Activated CD4-positive, alpha-beta T cell treated with anti-CD3 and anti-CD28 coated beads, Interleukin-2, amount 50 U/mL, for 24 hours (primary cell): ENCODE measurements around the gene GNG12.

Source experiments
- DNase-seq, 2 donors: peaks; one replicate each; pipeline ENCODE4 v3.0.0-alpha.2; 2020; ENCODE audit warnings: low read depth in 1 of 2, low spot score in 1 of 2

The GNG12 gene

DNA sequence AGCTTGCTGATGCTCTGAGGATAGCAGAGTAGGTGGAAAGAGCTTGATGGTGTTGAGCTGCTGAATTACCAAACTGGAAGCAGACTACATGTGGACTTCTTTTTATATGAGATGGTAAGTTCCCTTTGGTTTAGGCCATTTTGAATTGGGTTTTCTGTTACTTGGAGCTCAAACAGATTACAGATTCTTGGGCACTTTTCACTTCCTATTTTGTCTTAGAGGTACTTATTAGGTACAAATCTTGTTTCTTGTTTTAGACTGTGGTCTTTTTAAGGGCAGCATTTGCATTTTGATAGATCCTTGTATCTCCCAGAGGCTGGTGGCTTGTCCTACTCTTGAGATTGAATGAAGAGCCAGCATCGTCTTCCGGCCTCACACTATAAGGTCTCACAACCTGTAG, 78.1 kb downstream of the GNG12 start:
- no peak for DNase-seq

- DNase-seq = no peak
Observed at GRCh38 chr1:67754526-67754920, 78.7 kb downstream of the GNG12 start.

GRCh38 chr1:67753776-67754525, 79.3 kb downstream of the GNG12 start:
- DNase-seq = no peak

GRCh38 chr1:67752306-67752705, 81.0 kb downstream of the GNG12 start:
- no peak for DNase-seq

- no peak for DNase-seq
Observed at GRCh38 chr1:67750691-67751054, 82.6 kb downstream of the GNG12 start.

GRCh38 chr1:67749844-67750690, 83.2 kb downstream of the GNG12 start:
- no peak for DNase-seq

GRCh38 chr1:67749263-67749843, 83.9 kb downstream of the GNG12 start:
- no peak for DNase-seq

DNA sequence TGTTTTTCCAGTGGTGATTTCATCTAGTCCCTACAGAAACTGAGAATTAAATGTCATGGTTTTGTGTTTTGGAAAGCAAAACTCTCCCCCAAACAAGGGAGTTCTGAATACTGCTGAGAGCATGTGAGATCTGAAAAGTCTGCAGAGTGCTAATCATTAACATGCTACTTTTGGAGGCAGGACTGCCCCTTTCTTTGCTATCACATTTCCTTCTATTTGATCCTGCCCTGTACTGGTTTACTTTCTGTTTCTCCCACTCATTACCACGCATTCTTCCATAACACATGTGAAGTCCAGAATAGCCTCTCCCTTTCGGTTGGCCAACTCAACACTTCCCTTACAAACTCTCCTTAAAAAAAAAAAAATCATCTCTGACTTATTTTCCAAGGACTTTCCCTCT, 84.6 kb downstream of the GNG12 start:
- DNase-seq = no peak

DNA sequence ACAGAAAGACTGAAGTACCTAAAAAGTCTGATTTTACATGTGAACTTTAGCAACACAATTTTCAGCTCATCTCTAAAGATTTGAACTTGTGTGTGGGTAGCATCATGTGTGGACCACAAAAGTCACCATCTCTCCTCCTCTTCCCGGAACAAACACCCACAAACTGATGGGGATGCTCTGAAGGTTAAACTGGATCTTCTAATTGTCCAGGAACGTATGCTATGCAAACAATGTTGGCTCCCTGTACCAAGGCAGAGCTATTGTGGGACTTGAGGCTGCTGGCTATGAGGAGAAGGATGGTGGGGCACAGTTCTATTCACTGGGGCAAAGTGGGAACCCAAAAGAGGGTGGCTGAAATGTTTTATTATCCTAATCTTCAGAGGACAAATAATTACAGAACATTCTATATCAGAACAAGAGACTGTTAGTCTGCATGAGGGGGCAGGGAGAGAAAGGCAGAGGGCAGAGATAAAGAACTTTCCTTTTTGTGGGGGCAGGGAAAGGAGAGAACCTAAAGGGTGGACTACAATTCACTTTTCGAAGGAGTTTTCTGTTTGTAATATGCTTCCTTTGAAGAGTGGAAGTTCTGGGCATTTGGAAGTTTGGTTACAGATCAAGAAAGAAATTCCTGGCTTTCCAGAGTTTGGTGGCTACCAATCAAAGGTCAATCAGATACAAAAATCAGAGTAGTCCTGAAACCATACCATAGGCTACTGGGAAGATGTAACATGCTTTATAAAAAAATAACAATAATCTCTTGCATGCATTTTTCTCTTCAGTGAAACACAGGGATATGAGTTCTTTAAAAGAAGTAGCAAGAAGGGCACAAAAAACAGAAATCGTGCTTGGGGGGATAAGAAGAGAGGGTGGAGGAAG, 85.4 kb downstream of the GNG12 start:
- no peak for DNase-seq

GRCh38 chr1:67745875-67746698, 87.2 kb downstream of the GNG12 start:
- no peak for DNase-seq

DNA sequence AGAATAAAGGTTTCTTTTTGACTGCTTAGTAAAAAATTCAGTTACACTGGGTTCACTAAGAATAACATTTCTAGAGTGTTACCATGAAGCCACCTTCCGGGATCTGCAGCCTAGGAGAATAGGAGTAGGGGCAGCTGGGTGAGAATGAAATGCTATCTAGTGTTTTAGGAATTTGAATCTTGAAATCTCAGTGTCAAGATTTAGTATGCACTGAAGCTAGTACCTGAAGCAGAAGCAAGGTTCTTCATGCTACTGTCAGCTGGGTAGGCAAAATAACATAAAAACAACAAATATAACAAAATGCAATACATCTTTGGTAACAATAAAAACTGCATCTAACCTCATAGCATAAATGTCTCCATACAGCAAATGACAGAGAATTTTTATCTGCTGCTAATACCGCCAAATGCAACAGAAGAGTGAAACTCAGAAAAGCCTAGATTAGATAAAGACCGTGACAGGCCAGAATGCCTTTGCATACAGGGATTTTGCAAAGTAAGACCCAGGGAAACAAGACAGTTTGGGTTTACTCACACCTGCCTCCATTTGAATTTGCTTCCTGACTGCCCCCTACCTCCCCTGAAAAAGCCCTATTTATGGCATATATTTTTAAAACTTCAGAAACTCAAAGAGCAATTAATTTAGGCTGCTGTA, 90.1 kb downstream of the GNG12 start:
- no peak for DNase-seq

GRCh38 chr1:67741736-67742135, 91.5 kb downstream of the GNG12 start:
- DNase-seq = no peak

GRCh38 chr1:67741121-67741520, 92.1 kb downstream of the GNG12 start:
- DNase-seq = no peak

DNA sequence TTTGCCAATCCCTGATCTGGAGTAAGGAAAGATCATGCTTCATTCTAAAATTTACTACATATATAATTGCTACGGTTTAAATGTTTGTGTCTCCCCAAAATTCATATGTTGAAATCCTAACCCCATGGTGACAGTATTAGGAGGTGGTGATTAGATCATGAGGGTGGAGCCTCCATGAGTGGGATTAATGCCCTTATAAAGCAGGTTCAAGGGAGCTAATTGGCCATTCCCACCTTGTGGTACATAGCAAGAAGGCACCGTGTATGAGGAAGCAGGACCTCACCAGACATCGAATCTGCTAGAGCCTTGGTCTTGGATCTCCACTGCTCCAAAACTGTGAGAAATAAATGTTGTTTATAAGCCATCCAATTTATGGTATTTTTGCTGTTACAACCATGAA, 92.7 kb downstream of the GNG12 start:
- no peak for DNase-seq

GRCh38 chr1:67739361-67739760, 93.9 kb downstream of the GNG12 start:
- DNase-seq = no peak

- no peak for DNase-seq
Observed at GRCh38 chr1:67738401-67738800, 94.9 kb downstream of the GNG12 start.

GRCh38 chr1:67737875-67738274, 95.4 kb downstream of the GNG12 start:
- DNase-seq = no peak

GRCh38 chr1:67736750-67737149, 96.5 kb downstream of the GNG12 start:
- no peak for DNase-seq

- DNase-seq = peak in 1 of 2 donors; percentile 9
Observed at GRCh38 chr1:67735806-67736627, 97.2 kb downstream of the GNG12 start.
